Ishikawa (cell line): ENCODE results near the gene EPHB1.

ENCODE experiments used
- CEBPB ChIP-seq: IDR thresholded peaks from 2 replicates; pipeline ENCODE4 v1.6.1; 2012
- CREB1 ChIP-seq: IDR thresholded peaks from 2 replicates; pipeline ENCODE4 v1.6.1; 2012; ENCODE audit warnings: low read depth
- EGR1 ChIP-seq: IDR thresholded peaks from 2 replicates; pipeline ENCODE4 v1.6.1; 2012
- EP300 ChIP-seq: IDR thresholded peaks from 2 replicates; pipeline ENCODE4 v1.6.1; 2012; ENCODE audit warnings: borderline replicate concordance
- FOXM1 ChIP-seq: IDR thresholded peaks from 2 replicates; pipeline ENCODE4 v1.6.1; 2012; ENCODE audit warnings: low read depth, borderline replicate concordance
- MAX ChIP-seq: IDR thresholded peaks from 2 replicates; pipeline ENCODE4 v1.6.1; 2012
- NFIC ChIP-seq: IDR thresholded peaks from 2 replicates; pipeline ENCODE4 v1.6.1; 2012
- RAD21 ChIP-seq: IDR thresholded peaks from 2 replicates; pipeline ENCODE4 v1.6.1; 2012; ENCODE audit warnings: low read depth
- REST ChIP-seq: IDR thresholded peaks from 2 replicates; pipeline ENCODE4 v1.6.1; 2012; ENCODE audit warnings: low read depth, mild to moderate bottlenecking
- TAF1 ChIP-seq: IDR thresholded peaks from 2 replicates; pipeline ENCODE4 v1.6.1; 2012; ENCODE audit warnings: low read depth, mild to moderate bottlenecking
- TCF12 ChIP-seq: IDR thresholded peaks from 2 replicates; pipeline ENCODE4 v1.6.1; 2012; ENCODE audit warnings: low read depth
- TEAD4 ChIP-seq: IDR thresholded peaks from 2 replicates; pipeline ENCODE4 v1.6.1; 2012
- USF1 ChIP-seq: IDR thresholded peaks from 2 replicates; pipeline ENCODE4 v1.6.1; 2012
- YY1 ChIP-seq: IDR thresholded peaks from 2 replicates; pipeline ENCODE4 v1.6.1; 2012; ENCODE audit warnings: low read depth
- ZBTB7A ChIP-seq: IDR thresholded peaks from 2 replicates; pipeline ENCODE4 v1.6.1; 2012; ENCODE audit warnings: low read depth

The EPHB1 gene

GRCh38 chr3:135100366-135100765 is 305.3 kb downstream of the EPHB1 start:
- TF ChIP-seq RAD21 (no peak), TAF1 (no peak), CEBPB (no peak), EP300 (no peak), EGR1 (no peak), USF1 (no peak), FOXM1 (no peak), TEAD4 (no peak), ZBTB7A (no peak)

- TF ChIP-seq CEBPB: no peak
- TF ChIP-seq YY1: no peak
- TF ChIP-seq USF1: no peak
- TF ChIP-seq NFIC: no peak
- TF ChIP-seq TEAD4: no peak
- TF ChIP-seq FOXM1: no peak
- TF ChIP-seq MAX: no peak
- TF ChIP-seq CREB1: no peak
- TF ChIP-seq EP300: no peak
- no peak for TF ChIP-seq EGR1
- TF ChIP-seq RAD21: no peak
- TF ChIP-seq ZBTB7A: no peak
Observed at GRCh38 chr3:135103917-135104316, 308.9 kb downstream of the EPHB1 start.

GRCh38 chr3:135106445-135106844 is 311.4 kb downstream of the EPHB1 start:
- no peak for TF ChIP-seq FOXM1
- no peak for TF ChIP-seq TEAD4
- TF ChIP-seq CREB1: no peak
- peak; percentile 92 for TF ChIP-seq REST
- TF ChIP-seq TCF12: no peak
- TF ChIP-seq CEBPB: no peak
- no peak for TF ChIP-seq MAX
- TF ChIP-seq EGR1: no peak

- TF ChIP-seq TEAD4 (no peak), FOXM1 (no peak), TAF1 (no peak), CEBPB (no peak), TCF12 (no peak), NFIC (no peak), MAX (no peak), REST (no peak), ZBTB7A (no peak), RAD21 (no peak), EGR1 (no peak), EP300 (no peak), CREB1 (no peak)
Observed at GRCh38 chr3:135107043-135107442, 312.0 kb downstream of the EPHB1 start.

GRCh38 chr3:135109681-135110080 is 314.6 kb downstream of the EPHB1 start:
- TF ChIP-seq EP300: no peak
- TF ChIP-seq TAF1: no peak
- no peak for TF ChIP-seq ZBTB7A
- TF ChIP-seq EGR1: no peak
- TF ChIP-seq FOXM1: no peak
- TF ChIP-seq REST: no peak
- TF ChIP-seq USF1: no peak
- TF ChIP-seq YY1: no peak
- TF ChIP-seq TCF12: no peak
- no peak for TF ChIP-seq MAX
- no peak for TF ChIP-seq CREB1
- TF ChIP-seq TEAD4: no peak
